ENCODE measurements around the gene ANKRD18A.
"Not testable (repeated sequence)": the region's sequence is repeated elsewhere in the genome, so short reads cannot be mapped to it uniquely, and the experiment has no call there.

Gene ANKRD18A

GRCh38 chr9:38626006-38626405 is 5.6 kb upstream of the ANKRD18A start:
- DNase-seq (ENCODE audit: low read depth): no peak

GRCh38 chr9:38622951-38623350 is 2.6 kb upstream of the ANKRD18A start:
- no peak for DNase-seq (ENCODE audit: low read depth)

GRCh38 chr9:38622288-38622674 is 1.9 kb upstream of the ANKRD18A start:
- DNase-seq (ENCODE audit: low read depth): no peak

DNA sequence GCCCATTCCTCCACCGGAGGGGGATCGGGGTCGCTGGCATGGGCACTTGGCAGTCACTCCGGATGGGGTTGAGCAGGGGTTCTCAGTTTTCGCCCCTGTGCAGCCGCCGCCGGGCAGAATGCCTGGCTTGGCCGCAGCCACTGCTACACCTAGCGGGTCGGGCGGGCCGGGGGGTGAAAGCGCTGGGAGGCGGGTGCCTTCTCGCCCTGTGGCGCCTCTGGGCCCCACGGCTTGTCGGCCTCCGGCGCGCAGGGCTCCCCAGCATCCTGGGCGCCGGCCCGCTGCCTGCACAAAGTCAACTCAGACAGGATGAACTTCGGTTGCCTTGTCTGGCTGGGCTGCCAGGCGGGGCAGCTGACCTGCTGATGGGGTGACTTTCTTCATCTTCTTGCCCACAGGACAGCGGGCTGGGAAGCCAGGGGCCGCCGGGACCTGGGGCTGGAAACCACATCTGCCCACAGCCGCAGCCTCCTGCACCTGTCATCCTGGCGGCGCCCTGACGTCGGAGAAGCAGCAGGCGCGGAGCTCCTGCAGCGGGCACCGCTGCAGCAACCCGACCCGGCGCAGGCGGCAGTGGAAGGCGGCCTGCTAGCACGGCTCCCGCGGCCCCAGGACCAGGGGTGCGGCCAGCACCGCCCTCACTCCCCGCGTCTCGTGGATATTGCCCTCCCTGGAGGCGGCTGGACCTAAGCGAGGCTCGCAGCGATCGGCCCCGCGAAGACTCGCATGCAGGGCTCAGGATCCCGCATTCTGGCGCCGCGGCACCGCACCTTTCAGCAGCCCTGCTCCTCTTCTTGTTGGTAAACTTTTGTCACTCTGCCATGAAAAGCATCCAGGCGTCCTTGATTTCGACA is 1.3 kb upstream of the ANKRD18A start:
- DNase-seq (ENCODE audit: low read depth): peak; percentile 3

GRCh38 chr9:38619556-38620447 is 594 bp downstream of the ANKRD18A start:
- peak; percentile 3 for DNase-seq (ENCODE audit: low read depth)

DNA sequence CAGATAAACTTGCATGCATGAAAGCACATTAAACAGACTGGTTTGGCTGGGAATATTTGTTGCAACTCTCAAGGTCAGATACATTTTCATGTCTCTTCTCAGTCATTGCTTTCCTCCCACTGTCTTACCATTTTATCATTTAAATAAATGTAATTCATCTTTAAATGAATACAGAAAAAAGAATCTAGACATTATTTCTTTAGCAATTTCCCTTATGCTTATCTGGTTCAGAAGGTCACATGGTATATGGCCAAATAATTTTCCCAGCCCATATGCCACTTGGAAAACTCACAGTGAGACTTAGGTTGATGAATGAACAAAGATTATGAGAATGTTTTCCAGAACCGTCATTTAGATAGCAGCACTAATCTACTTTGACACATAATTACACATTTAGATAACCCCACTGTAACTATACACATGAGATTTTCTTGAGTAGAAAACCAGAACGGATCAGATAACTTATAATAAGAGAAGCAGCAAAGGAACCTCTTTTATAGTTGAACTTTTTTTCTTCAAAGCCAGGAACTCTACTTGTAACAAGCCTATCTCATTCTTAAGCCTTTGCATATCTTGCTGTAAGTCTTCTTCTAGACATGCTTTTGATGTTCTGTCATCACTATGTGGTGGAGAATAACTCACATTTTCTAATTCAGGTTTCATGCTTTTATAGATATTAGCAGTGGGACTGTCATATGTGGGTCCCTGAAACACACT is 22.2 kb downstream of the ANKRD18A start:
- DNase-seq (ENCODE audit: low read depth): not testable (repeated sequence)

GRCh38 chr9:38595117-38595516 is 25.3 kb downstream of the ANKRD18A start:
- DNase-seq (ENCODE audit: low read depth): not testable (repeated sequence)

GRCh38 chr9:38591346-38592063 is 28.9 kb downstream of the ANKRD18A start:
- not testable (repeated sequence) for DNase-seq (ENCODE audit: low read depth)

GRCh38 chr9:38583765-38584164 is 36.6 kb downstream of the ANKRD18A start:
- not testable (repeated sequence) for DNase-seq (ENCODE audit: low read depth)

DNA sequence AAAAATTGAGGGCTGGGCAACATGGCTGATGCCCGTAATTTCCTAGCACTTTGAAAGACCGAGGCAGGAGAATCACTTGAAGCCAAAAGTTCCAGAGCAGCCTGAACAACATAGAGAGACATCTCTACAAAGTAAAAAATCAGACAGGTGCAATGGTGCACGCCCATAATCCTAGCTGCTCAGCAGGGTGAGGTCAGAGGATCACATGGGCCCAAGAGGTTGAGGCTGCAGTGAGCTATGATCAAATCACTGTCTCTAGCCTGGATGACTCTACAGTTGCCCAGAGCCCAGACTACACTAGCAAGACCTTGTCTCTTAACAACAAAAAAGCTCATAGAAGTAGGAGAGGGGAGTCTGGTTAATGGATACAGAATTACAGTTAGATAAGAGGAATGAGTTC is 40.3 kb downstream of the ANKRD18A start:
- DNase-seq (ENCODE audit: low read depth): not testable (repeated sequence)

- not testable (repeated sequence) for DNase-seq (ENCODE audit: low read depth)
Observed at GRCh38 chr9:38576181-38576580, 44.2 kb downstream of the ANKRD18A start.

- not testable (repeated sequence) for DNase-seq (ENCODE audit: low read depth)
Observed at GRCh38 chr9:38566048-38566447, 54.3 kb downstream of the ANKRD18A start.

DNA sequence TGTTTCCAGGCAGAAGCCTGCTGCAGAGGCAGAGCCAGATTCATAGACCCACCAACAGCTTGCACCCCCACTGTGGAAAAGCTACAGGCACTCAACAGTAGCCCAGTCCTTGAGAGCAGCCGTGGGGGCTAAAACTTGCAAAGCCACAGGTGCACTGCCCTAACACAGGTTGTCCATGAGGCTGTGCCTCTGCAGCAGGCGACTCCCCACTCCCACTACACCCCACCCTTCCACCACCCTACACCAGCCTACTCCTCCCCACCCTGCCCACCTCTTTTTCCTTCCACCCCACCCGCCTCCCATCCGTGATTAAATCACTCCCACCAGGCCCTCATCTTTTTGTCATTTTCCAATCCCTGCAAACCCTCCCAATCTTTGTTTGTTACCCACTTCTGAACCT is 55.2 kb downstream of the ANKRD18A start:
- DNase-seq (ENCODE audit: low read depth): not testable (repeated sequence)

- not testable (repeated sequence) for DNase-seq (ENCODE audit: low read depth)
Observed at GRCh38 chr9:38563911-38564310, 56.5 kb downstream of the ANKRD18A start.

- not testable (repeated sequence) for DNase-seq (ENCODE audit: low read depth)
Observed at GRCh38 chr9:38561134-38561533, 59.3 kb downstream of the ANKRD18A start.

DNA sequence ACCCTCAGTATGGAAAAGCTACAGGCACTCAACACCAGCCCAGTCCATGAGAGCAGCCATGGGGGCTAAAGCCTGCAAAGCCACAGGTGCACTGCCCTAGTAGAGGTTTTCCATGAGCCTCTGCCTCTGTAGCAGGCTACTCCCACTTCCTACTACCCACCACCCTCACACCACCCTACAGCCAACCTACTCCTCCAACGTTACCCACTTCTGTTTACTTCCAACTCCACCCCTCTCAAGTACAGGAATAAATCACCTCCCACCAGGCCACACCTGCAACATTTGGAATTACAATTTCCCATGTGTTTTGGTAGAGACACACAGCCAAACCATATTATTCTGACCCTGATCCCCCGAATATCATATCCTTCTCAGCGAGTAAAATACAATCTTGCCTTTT is 61.2 kb downstream of the ANKRD18A start:
- DNase-seq (ENCODE audit: low read depth): not testable (repeated sequence)

DNA sequence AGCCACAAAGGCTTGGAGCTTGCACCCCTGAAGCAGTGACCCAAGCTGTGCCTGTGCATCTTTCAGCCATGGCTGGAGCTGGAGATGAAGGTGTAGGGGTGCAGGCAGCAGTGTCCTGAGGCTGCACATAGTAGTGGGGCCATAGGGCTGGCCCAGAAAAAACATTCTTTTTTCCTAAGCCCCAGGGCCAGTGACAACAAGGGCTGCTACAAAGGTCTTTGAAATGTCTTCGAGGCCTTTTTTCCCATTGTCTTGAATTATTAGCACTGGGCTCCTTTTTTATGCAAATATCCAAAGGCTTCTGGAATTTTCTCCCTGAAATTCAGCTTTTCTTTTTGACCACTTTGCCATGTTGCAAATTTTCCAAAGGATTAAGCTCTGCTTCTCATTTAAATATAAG is 62.6 kb downstream of the ANKRD18A start:
- not testable (repeated sequence) for DNase-seq (ENCODE audit: low read depth)

DNA sequence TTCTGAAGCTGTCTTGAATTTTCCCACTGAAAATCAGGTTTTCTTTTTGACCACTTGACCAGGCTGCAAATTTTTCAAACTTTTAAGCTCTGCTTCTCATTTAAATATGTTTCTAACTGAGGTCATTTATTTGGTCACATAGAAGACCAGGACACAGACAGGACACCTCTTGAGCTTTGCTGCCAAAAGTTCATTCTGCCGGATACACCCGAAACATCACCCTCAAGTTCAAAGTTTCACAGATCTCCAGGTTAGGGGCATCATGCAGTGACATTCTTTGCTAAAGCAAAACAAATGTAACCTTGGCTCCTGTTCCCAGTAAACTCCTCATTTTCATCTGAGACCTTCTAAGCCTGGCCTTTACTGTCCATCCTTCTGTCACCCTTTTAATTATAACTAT is 65.4 kb downstream of the ANKRD18A start:
- not testable (repeated sequence) for DNase-seq (ENCODE audit: low read depth)

GRCh38 chr9:38553019-38553418 is 67.4 kb downstream of the ANKRD18A start:
- not testable (repeated sequence) for DNase-seq (ENCODE audit: low read depth)

DNA sequence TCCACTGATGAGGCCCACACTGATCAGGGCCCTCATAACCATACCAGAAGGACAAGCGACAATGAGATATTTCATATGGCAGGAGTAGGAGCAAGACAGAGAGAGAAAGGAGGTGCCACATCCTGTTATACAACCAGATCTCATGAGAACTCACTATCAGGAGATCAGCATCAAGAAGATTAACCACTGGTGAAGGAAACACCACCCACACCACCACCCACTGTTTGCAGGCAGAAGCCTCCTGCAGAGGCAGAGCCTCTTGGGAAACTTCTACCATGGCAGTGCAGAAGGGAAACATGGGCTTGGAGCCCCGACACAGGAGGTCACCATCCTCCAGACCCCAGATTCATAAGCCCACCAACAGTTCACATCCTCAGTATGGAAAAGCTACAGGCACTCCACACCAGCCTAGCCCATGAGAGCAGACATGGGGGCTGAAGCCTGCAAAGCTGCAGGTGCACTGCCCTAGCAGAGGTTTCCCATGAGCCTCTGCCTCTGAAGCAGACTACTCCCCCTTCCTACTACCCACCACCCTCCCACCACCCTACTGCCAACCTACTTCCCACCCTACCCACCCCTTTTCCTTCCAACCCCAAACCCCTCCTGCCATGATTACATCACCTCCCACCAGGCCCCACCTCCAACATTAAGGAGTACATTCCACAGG is 73.8 kb downstream of the ANKRD18A start:
- not testable (repeated sequence) for DNase-seq (ENCODE audit: low read depth)

DNA sequence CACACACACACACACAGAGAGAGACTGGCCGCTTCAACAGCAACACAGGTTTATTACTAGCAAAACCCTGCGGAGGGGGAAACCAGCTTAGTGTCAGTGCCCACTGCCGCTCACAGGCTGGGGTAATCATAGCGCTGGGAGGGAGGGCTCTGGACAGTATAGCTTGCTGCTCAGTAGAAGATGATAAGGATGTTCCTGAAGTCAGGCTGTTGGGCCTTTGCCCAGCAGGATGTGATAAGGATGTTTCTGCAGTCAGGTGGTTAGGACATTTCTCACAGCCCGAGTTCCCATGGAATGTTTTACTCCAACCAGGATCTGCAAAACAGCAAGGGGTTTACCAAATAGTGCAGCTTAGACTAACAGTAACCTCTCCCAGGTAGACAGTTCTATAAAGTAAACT is 79.9 kb downstream of the ANKRD18A start:
- DNase-seq (ENCODE audit: low read depth): not testable (repeated sequence)

Data from stimulated activated CD8-positive, alpha-beta memory T cell treated with anti-CD3 and anti-CD28 coated beads, Interleukin-15, amount 100 ng/mL, for 24 hours (primary cell).